H9 (cell line): ENCODE measurements around the gene FADS2. TPM values are rescaled to one million over a fixed set of nuclear protein-coding genes. Genes with fewer than 3 reads are reported as not detected.

Experiments
- DNase-seq: peaks from one replicate; pipeline ENCODE4 v3.0.0-alpha.2; 2017
- H2AFZ ChIP-seq: one replicate; pipeline ENCODE4 v1.6.1; 2013; ENCODE audit warnings: mild to moderate bottlenecking, low read length, control low read depth, moderate library complexity
- H2AK5ac ChIP-seq: 2 replicates; pipeline ENCODE4 v1.6.1; 2013; ENCODE audit warnings: low read length, control low read depth, mixed read lengths; ENCODE audit not compliant: insufficient read length
- H2BK120ac ChIP-seq: one replicate; pipeline ENCODE4 v1.6.1; 2013; ENCODE audit warnings: low read depth, mild to moderate bottlenecking, low read length, control low read depth, inconsistent platforms; ENCODE audit not compliant: poor library complexity, severe bottlenecking
- H2BK12ac ChIP-seq: 2 replicates; pipeline ENCODE4 v1.6.1; 2013; ENCODE audit warnings: low read length, control low read depth, mixed read lengths, low read depth; ENCODE audit not compliant: insufficient read length
- H2BK15ac ChIP-seq: 2 replicates; pipeline ENCODE4 v1.6.1; 2013; ENCODE audit warnings: low read depth, low read length, control low read depth
- H2BK20ac ChIP-seq: one replicate; pipeline ENCODE4 v1.6.1; 2013; ENCODE audit warnings: low read depth, mild to moderate bottlenecking, low read length, control low read depth, inconsistent platforms; ENCODE audit not compliant: poor library complexity, severe bottlenecking
- H2BK5ac ChIP-seq: 2 replicates; pipeline ENCODE4 v1.6.1; 2013; ENCODE audit warnings: low read length, control low read depth, mixed read lengths; ENCODE audit not compliant: insufficient read length
- H3K14ac ChIP-seq: 2 replicates; pipeline ENCODE4 v1.6.1; 2013; ENCODE audit warnings: low read length, control low read depth; ENCODE audit not compliant: insufficient read depth
- H3K18ac ChIP-seq: 2 replicates; pipeline ENCODE4 v1.6.1; 2013; ENCODE audit warnings: low read depth, mild to moderate bottlenecking, mixed read lengths, low read length, control low read depth; ENCODE audit not compliant: insufficient read length
- H3K23ac ChIP-seq: 2 replicates; pipeline ENCODE4 v1.6.1; 2013; ENCODE audit warnings: low read length, control low read depth, mixed read lengths, low read depth; ENCODE audit not compliant: insufficient read length
- H3K23me2 ChIP-seq: 2 replicates; pipeline ENCODE4 v1.6.1; 2013; ENCODE audit warnings: low read depth, mild to moderate bottlenecking, mixed read lengths, low read length, control low read depth; ENCODE audit not compliant: insufficient read length, poor library complexity, severe bottlenecking
- H3K27ac ChIP-seq: 2 replicates; pipeline ENCODE4 v1.5.1; 2013; ENCODE audit warnings: low read length, control low read depth, mixed read lengths, low read depth; ENCODE audit not compliant: insufficient read length
- H3K27me3 ChIP-seq: 2 replicates; pipeline ENCODE4 v1.6.1; 2013; ENCODE audit warnings: low read length, control low read depth, inconsistent platforms; ENCODE audit not compliant: insufficient read depth
- H3K4ac ChIP-seq: 2 replicates; pipeline ENCODE4 v1.6.1; 2013; ENCODE audit warnings: low read depth, mild to moderate bottlenecking, control low read depth, inconsistent platforms, low read length, moderate library complexity
- H3K4me1 ChIP-seq: 2 replicates; pipeline ENCODE4 v1.6.1; 2013; ENCODE audit warnings: low read length, control low read depth, inconsistent platforms; ENCODE audit not compliant: insufficient read depth
- H3K4me2 ChIP-seq: 2 replicates; pipeline ENCODE4 v1.6.1; 2013; ENCODE audit warnings: low read length, control low read depth, mixed read lengths; ENCODE audit not compliant: insufficient read length, insufficient read depth
- H3K56ac ChIP-seq: 2 replicates; pipeline ENCODE4 v1.6.1; 2013; ENCODE audit warnings: low read depth, mild to moderate bottlenecking, mixed read lengths, low read length, control low read depth; ENCODE audit not compliant: insufficient read length
- H3K79me1 ChIP-seq: 2 replicates; pipeline ENCODE4 v1.6.1; 2013; ENCODE audit warnings: low read depth, mild to moderate bottlenecking, moderate library complexity, low read length, control low read depth, inconsistent platforms; ENCODE audit not compliant: insufficient read depth, poor library complexity, severe bottlenecking
- H3K79me2 ChIP-seq: 2 replicates; pipeline ENCODE4 v1.6.1; 2013; ENCODE audit warnings: low read length, control low read depth, inconsistent platforms; ENCODE audit not compliant: insufficient read depth
- H3K9ac ChIP-seq: 2 replicates; pipeline ENCODE4 v1.6.1; 2013; ENCODE audit warnings: low read length, control low read depth, mixed read lengths; ENCODE audit not compliant: insufficient read length; ENCODE audit errors: extremely low read depth
- H3K9me3 ChIP-seq: one replicate; pipeline ENCODE4 v1.6.1; 2013; ENCODE audit warnings: low read depth, low read length, inconsistent platforms; ENCODE audit not compliant: control insufficient read depth
- H3T11ph ChIP-seq: one replicate; pipeline ENCODE4 v1.6.1; 2013; ENCODE audit warnings: mild to moderate bottlenecking, low read length, control low read depth, inconsistent platforms
- H4K20me1 ChIP-seq: one replicate; pipeline ENCODE4 v1.6.1; 2013; ENCODE audit not compliant: control insufficient read depth, insufficient read length, insufficient read depth
- H4K5ac ChIP-seq: 2 replicates; pipeline ENCODE4 v1.6.1; 2013; ENCODE audit warnings: low read depth, mild to moderate bottlenecking, mixed read lengths, low read length, control low read depth; ENCODE audit not compliant: insufficient read length
- H4K8ac ChIP-seq: replicated peaks from 2 replicates; pipeline ENCODE4 v1.6.1; 2013; ENCODE audit warnings: low read length, control low read depth, mixed read lengths, low read depth; ENCODE audit not compliant: insufficient read length
- H4K91ac ChIP-seq: 2 replicates; pipeline ENCODE4 v1.6.1; 2013; ENCODE audit warnings: low read depth, mild to moderate bottlenecking, moderate library complexity, mixed read lengths, low read length, control low read depth; ENCODE audit not compliant: insufficient read length
- H3K27ac Mint-ChIP-seq, 3 experiments: 2 replicates in 2 of 3; 3 replicates in 1 of 3; pipeline ENCODE4 v1.8.0; 2020 to 2021; ENCODE audit warnings: mixed read lengths in 3 of 3, mild to moderate bottlenecking in 1 of 3, moderate library complexity in 1 of 3
- H3K27me3 Mint-ChIP-seq: 2 replicates; pipeline ENCODE4 v1.8.0; 2021; ENCODE audit warnings: low read depth, mild to moderate bottlenecking, moderate library complexity, mixed read lengths
- H3K36me3 Mint-ChIP-seq, 3 experiments: 2 replicates in 2 of 3; 3 replicates in 1 of 3; pipeline ENCODE4 v1.8.0; 2020 to 2021; ENCODE audit warnings: low read depth in 3 of 3, mixed read lengths in 3 of 3; ENCODE audit not compliant: insufficient read depth in 1 of 3
- H3K4me1 Mint-ChIP-seq, 2 experiments: 2 replicates each; pipeline ENCODE4 v1.8.0; 2020; ENCODE audit warnings: mixed read lengths in 2 of 2
- H3K4me3 Mint-ChIP-seq, 2 experiments: 2 replicates in 1 of 2; 3 replicates in 1 of 2; pipeline ENCODE4 v1.8.0; 2020 to 2021; ENCODE audit warnings: mild to moderate bottlenecking in 2 of 2, mixed read lengths in 2 of 2, moderate library complexity in 1 of 2
- H3K9me3 Mint-ChIP-seq, 2 experiments: 2 replicates in 1 of 2; 3 replicates in 1 of 2; pipeline ENCODE4 v1.8.0; 2020; ENCODE audit warnings: mild to moderate bottlenecking in 2 of 2, mixed read lengths in 2 of 2, moderate library complexity in 1 of 2
- CTCF ChIP-seq: fragments of 200-600 bp; sonication (generic); conservative IDR thresholded peaks from 3 replicates; pipeline ENCODE4 v1.8.0; 2021; ENCODE audit warnings: antibody characterized with exemption, mild to moderate bottlenecking
- WGBS: extraction: QIAGEN DNeasy Blood & Tissue Kit; methylation state at CpG from one replicate; pipeline ENCODE4 v1.1.7; 2013; ENCODE audit warnings: missing lambda C conversion rate, low lambda C conversion rate, mixed read lengths; ENCODE audit not compliant: insufficient read length; ENCODE audit errors: extremely low coverage; 5-methylcytosine and 5-hydroxymethylcytosine counted together
- total RNA-seq: library from RNA; stranded (reverse); gene quantifications from 2 replicates; pipeline ENCODE4 v1.2.1, GENCODE V29; 2021

The FADS2 gene
- total RNA-seq, 1 experiment from 2014 or later: 322 TPM

- Histone ChIP-seq H3K79me1 (peaks cover 5% of the 10 kb centered on the region), H3K9ac (peak overlapping the region; percentile 85), H3K4me2 (peak overlapping the region; percentile 78), H4K8ac (no peak overlapping the region), H4K91ac (no peak overlapping the region), H3K23ac (no peak overlapping the region), H3K79me2 (peaks cover 16% of the 10 kb centered on the region; the same call in 1 of the 2 replicates), H2BK120ac (peak overlapping the region; percentile 62), H2BK20ac (no peak overlapping the region), H3K27me3 (no peaks in the 10 kb centered on the region), H3K18ac (peak overlapping the region; percentile 50), H3K4ac (no peak overlapping the region), H3K4me1 (no peaks in the 10 kb centered on the region), H4K20me1 (peaks cover 2% of the 10 kb centered on the region), H3K9me3 (no peaks in the 10 kb centered on the region), H2BK12ac (no peak overlapping the region), H3K56ac (no peak overlapping the region), H2BK15ac (no peak overlapping the region), H3K14ac (peak overlapping the region; percentile 79), H2BK5ac (no peak overlapping the region), H3K27ac (no peak overlapping the region), H3T11ph (no peak overlapping the region), H3K23me2 (peaks cover 3% of the 10 kb centered on the region), H4K5ac (no peak overlapping the region), H2AK5ac (no peak overlapping the region), H2AFZ (no peak overlapping the region)
- WGBS: no CpG with 5 or more reads among the region's 29 CpGs
- Mint-ChIP-seq H3K9me3 (no peaks in the 10 kb centered on the region), H3K4me3 (peak overlapping the region; percentile 95 to 98), H3K36me3 (peaks cover 31 to 64% (median 56%) of the 10 kb centered on the region in 3 experiments), H3K4me1 (peaks cover 20 to 26% of the 10 kb centered on the region in 2 experiments), H3K27ac (peak overlapping the region; percentile 91 to 100 (median 100)), H3K27me3 (no peaks in the 10 kb centered on the region; the same call in 1 of the 2 replicates)
- TF ChIP-seq CTCF: no peak
- no peak for DNase-seq
Observed at GRCh38 chr11:61793083-61793828, 34.8 kb upstream of the FADS2 start.
